B cell (primary cell): Measurements from ENCODE around the gene RIPOR2.

ENCODE experiments used
- CTCF ChIP-seq: fragments of 200-600 bp; IDR thresholded peaks from one replicate; pipeline ENCODE4 v1.8.0; 2022; ENCODE audit warnings: antibody characterized with exemption, mild to moderate bottlenecking
- EZH2 ChIP-seq: IDR thresholded peaks from 2 replicates; pipeline ENCODE4 v1.6.1; 2012; ENCODE audit warnings: borderline replicate concordance, low read depth, mild to moderate bottlenecking, moderate library complexity, low read length; ENCODE audit not compliant: insufficient read depth, poor library complexity, severe bottlenecking

GRCh38 chr6:24927985-24928745, 7.6 kb downstream of the RIPOR2 start:
- TF ChIP-seq EZH2, result no peak
- TF ChIP-seq CTCF, result no peak
